K562 (cell line): ENCODE measurements around the gene SCN1B. TPM values are rescaled to one million over a fixed set of nuclear protein-coding genes. Genes with fewer than 3 reads are reported as not detected.

Source experiments
- ATAC-seq: fragments of 200-7000 bp; cut with Tn5 transposase; 3 replicates; pipeline ENCODE4 v1.9.1; 2020; ENCODE audit warnings: moderate library complexity
- BruUV-seq: library from RNA; stranded (reverse); fragments of 400-500 nt; replicated peaks from 2 replicates; lab custom pipeline; 2021; lab: Mats Ljungman, UMichigan
- CTCF ChIA-PET: fragments of 300-600 bp; formaldehyde crosslinking; extraction: SDS; loops from one replicate; lab custom pipeline; 2021; ENCODE audit warnings: low intra/inter-chr PET ratio; lab: Yijun Ruan, JAX
- POLR2A ChIA-PET: fragments of 300-600, 350-650 bp; sonication (Branson Sonifier 250); formaldehyde crosslinking; extraction: SDS; loops from one replicate; lab custom pipeline; 2021; ENCODE audit warnings: antibody characterized with exemption, inconsistent platforms; lab: Yijun Ruan, JAX
- DNase-seq, 4 experiments: peaks; one replicate each; pipeline versions ENCODE4 v3.0.0 to v3.0.0-alpha.2; 2011 to 2018; ENCODE audit warnings: low spot score in 3 of 4, mixed read lengths in 3 of 4; ENCODE audit errors: extremely low read depth in 1 of 4
- FAIRE-seq: peaks from 2 replicates; lab custom pipeline; 2011; peaks lifted over from hg19 to GRCh38; lab: Jason Lieb, UNC
- H2AFZ ChIP-seq: 2 replicates; pipeline ENCODE4 v1.6.0; 2011; ENCODE audit warnings: low read depth, low read length, control low read depth, inconsistent platforms
- H3K27ac ChIP-seq: fragments of 200-600 bp; 3 replicates; pipeline ENCODE4 v1.8.0; 2011; ENCODE audit warnings: low read depth, mild to moderate bottlenecking, control low read depth, inconsistent platforms, low read length, moderate library complexity, mixed read lengths; ENCODE audit errors: extremely low read depth
- H3K27me3 ChIP-seq, 2 experiments: fragments of 300-600 bp in 1 of 2; 2 replicates in 1 of 2; 3 replicates in 1 of 2; pipeline versions ENCODE4 v1.6.0 to v1.8.0; 2011; ENCODE audit warnings: inconsistent platforms in 2 of 2, low read length in 2 of 2, mild to moderate bottlenecking in 1 of 2, mixed read lengths in 1 of 2, moderate library complexity in 1 of 2; ENCODE audit not compliant: control insufficient read depth in 2 of 2, insufficient read depth in 2 of 2
- H3K36me3 ChIP-seq: fragments of 300-600 bp; 3 replicates; pipeline ENCODE4 v1.8.0; 2011; ENCODE audit warnings: mild to moderate bottlenecking, low read length, inconsistent platforms; ENCODE audit not compliant: control insufficient read depth, insufficient read depth
- H3K4me1 ChIP-seq, 2 experiments: fragments of 200-600 bp in 1 of 2; replicated peaks in 1 of 2; 2 replicates in 1 of 2; 3 replicates in 1 of 2; pipeline versions ENCODE4 v1.5.1 to v1.8.0; 2011; ENCODE audit warnings: inconsistent platforms in 2 of 2, low read length in 2 of 2, mild to moderate bottlenecking in 1 of 2, mixed read lengths in 1 of 2, moderate library complexity in 1 of 2; ENCODE audit not compliant: control insufficient read depth in 2 of 2, insufficient read depth in 2 of 2
- H3K4me2 ChIP-seq: 2 replicates; pipeline ENCODE4 v1.6.1; 2011; ENCODE audit warnings: low read length, control low read depth, inconsistent platforms, mixed read lengths; ENCODE audit not compliant: insufficient read depth
- H3K4me3 ChIP-seq: fragments of 200-600 bp; sonication (generic), shearing (Covaris generic); 2 replicates; pipeline ENCODE4 v1.5.1; 2016; ENCODE audit warnings: control low read depth, inconsistent platforms
- H3K79me2 ChIP-seq: fragments of 200-600 bp; 3 replicates; pipeline ENCODE4 v1.8.0; 2011; ENCODE audit warnings: low read length, inconsistent platforms; ENCODE audit not compliant: control insufficient read depth, insufficient read depth
- H3K9ac ChIP-seq, 2 experiments: 2 replicates each; pipeline versions ENCODE4 v1.6.0 to v1.6.1; 2011; ENCODE audit warnings: low read depth in 2 of 2, low read length in 2 of 2, control low read depth in 1 of 2, inconsistent platforms in 1 of 2, mild to moderate bottlenecking in 1 of 2, mixed read lengths in 1 of 2; ENCODE audit not compliant: insufficient read depth in 1 of 2
- H3K9me1 ChIP-seq: one replicate; pipeline ENCODE4 v1.6.0; 2011; ENCODE audit warnings: inconsistent platforms, mild to moderate bottlenecking, low read length, moderate library complexity; ENCODE audit not compliant: control insufficient read depth, insufficient read depth
- H3K9me3 ChIP-seq: replicated peaks from 2 replicates; pipeline ENCODE4 v1.5.1; 2011; ENCODE audit warnings: low read depth, low read length, inconsistent platforms; ENCODE audit not compliant: control insufficient read depth, insufficient read depth
- H4K20me1 ChIP-seq: replicated peaks from 2 replicates; pipeline ENCODE4 v1.6.1; 2011; ENCODE audit warnings: low read length, inconsistent platforms, mixed read lengths; ENCODE audit not compliant: control insufficient read depth, insufficient read depth
- FOXK1 ChIP-seq: sonication (generic); formaldehyde crosslinking; IDR thresholded peaks from 2 replicates; pipeline ENCODE4 v1.8.0; 2022; ENCODE audit warnings: missing genetic modification reagents, mild to moderate bottlenecking, borderline replicate concordance
- GTF3C2 ChIP-seq: IDR thresholded peaks from 3 replicates; pipeline ENCODE4 v1.6.1; 2011; ENCODE audit warnings: borderline replicate concordance, mild to moderate bottlenecking, moderate library complexity; ENCODE audit not compliant: insufficient read length; ENCODE audit errors: extremely low read depth
- NFIX ChIP-seq: fragments of 250-450 bp; sonication (Bioruptor Pico); IDR thresholded peaks from 2 replicates; pipeline ENCODE4 v1.4.0; 2020; ENCODE audit warnings: low read depth, mild to moderate bottlenecking, moderate library complexity
- PTRF ChIP-seq: fragments of 450-650 bp; IDR thresholded peaks from 2 replicates; pipeline ENCODE4 v1.6.1; 2016; ENCODE audit warnings: mild to moderate bottlenecking, missing genetic modification characterization, missing compliant biosample characterization
- STAG1 ChIP-seq: sonication (generic); formaldehyde crosslinking; IDR thresholded peaks from 2 replicates; pipeline ENCODE4 v1.5.0; 2020; ENCODE audit warnings: missing genetic modification reagents, borderline replicate concordance
- YY1 ChIP-seq, 3 experiments: IDR thresholded peaks; 2 replicates each; pipeline ENCODE4 v1.6.1; 2011; ENCODE audit warnings: low read length in 2 of 3, mild to moderate bottlenecking in 2 of 3, moderate library complexity in 2 of 3, borderline replicate concordance in 1 of 3, control low read depth in 1 of 3, low read depth in 1 of 3; ENCODE audit not compliant: insufficient read depth in 3 of 3, insufficient replicate concordance in 2 of 3, control insufficient read depth in 1 of 3, insufficient read length in 1 of 3; ENCODE audit errors: extremely low read depth in 1 of 3
- ZHX1 ChIP-seq: fragments of 150-350 bp; conservative IDR thresholded peaks from 2 replicates; pipeline ENCODE4 v1.6.1; 2014; ENCODE audit warnings: low read length
- ZKSCAN1 ChIP-seq: fragments of 150-350 bp; IDR thresholded peaks from 2 replicates; pipeline ENCODE4 v1.6.1; 2016; ENCODE audit warnings: low read depth, low read length
- ZKSCAN8 ChIP-seq: fragments of 200-800 bp; sonication (Bioruptor generic); IDR thresholded peaks from 2 replicates; pipeline ENCODE4 v1.6.1; 2016; ENCODE audit warnings: missing genetic modification characterization, missing compliant biosample characterization
- ZNF134 ChIP-seq: fragments of 250-450 bp; sonication (Bioruptor Pico); conservative IDR thresholded peaks from 2 replicates; pipeline ENCODE4 v1.4.0; 2020
- ZNF224 ChIP-seq: sonication (generic); formaldehyde crosslinking; IDR thresholded peaks from 2 replicates; pipeline ENCODE4 v1.8.0; 2022; ENCODE audit warnings: mild to moderate bottlenecking, missing genetic modification reagents
- ZNF79 ChIP-seq: fragments of 250-450 bp; sonication (Bioruptor Pico); IDR thresholded peaks from 2 replicates; pipeline ENCODE4 v1.4.0; 2020; ENCODE audit warnings: low read depth, mild to moderate bottlenecking, moderate library complexity
- ZNF830 ChIP-seq: fragments of 250-450 bp; sonication (Bioruptor Pico); IDR thresholded peaks from 2 replicates; pipeline ENCODE4 v1.5.0; 2021; ENCODE audit warnings: mild to moderate bottlenecking
- WGBS: fragments of 100-300 bp; shearing (Covaris generic); methylation state at CpG from one replicate; pipeline ENCODE4 v1.1.6; 2016; ENCODE audit warnings: low coverage, mixed read lengths; ENCODE audit not compliant: insufficient coverage; ENCODE audit errors: missing lambda C conversion rate; 5-methylcytosine and 5-hydroxymethylcytosine counted together
- in situ Hi-C: fragments of 300-500 bp; cut with MboI; formaldehyde crosslinking; loops from 4 replicates; pipeline ENCODE4 v1.15.0; 2018; ENCODE audit warnings: inconsistent platforms, mixed read lengths
- intact Hi-C: fragments of 100-400 bp; cut with micrococcal nuclease; formaldehyde crosslinking; loops from 2 replicates; pipeline ENCODE4 v1.14.2; 2022
- polyA plus RNA-seq, 8 experiments: library from polyadenylated mRNA; depleted of rRNA in 4 of 8; stranded (reverse) in 5 of 8; unstranded in 3 of 8; fragments of >200 nt; fragmentation: Nextera tagmentation in 2 of 8; fragmentation: Illumina TruSeq in 1 of 8; extraction: Ambion mirVana in 2 of 8; extraction: Trizol in 1 of 8; gene quantifications; 2 replicates each; pipeline versions ENCODE4 v1.2.1 to v1.2.3, GENCODE V29; 2011 to 2014; ENCODE audit warnings: inconsistent platforms in 1 of 8, missing spikeins in 1 of 8
- total RNA-seq, 7 experiments: library from RNA; depleted of rRNA in 6 of 7; stranded (reverse); fragments of >200 nt in 6 of 7; fragmentation: Illumina TruSeq in 2 of 7; extraction: Trizol in 2 of 7; gene quantifications; 2 replicates each; pipeline versions ENCODE4 v1.2.1 to v1.2.3, GENCODE V29; 2011 to 2021; ENCODE audit warnings: low replicate concordance in 1 of 7

SCN1B gene
- total and polyA plus RNA-seq, 9 of the 15 experiments (the other 6 are each of a cell fraction or from before 2014, with no cell fraction given), result 0.03 to 2.5 (median 0.91) TPM

DNA sequence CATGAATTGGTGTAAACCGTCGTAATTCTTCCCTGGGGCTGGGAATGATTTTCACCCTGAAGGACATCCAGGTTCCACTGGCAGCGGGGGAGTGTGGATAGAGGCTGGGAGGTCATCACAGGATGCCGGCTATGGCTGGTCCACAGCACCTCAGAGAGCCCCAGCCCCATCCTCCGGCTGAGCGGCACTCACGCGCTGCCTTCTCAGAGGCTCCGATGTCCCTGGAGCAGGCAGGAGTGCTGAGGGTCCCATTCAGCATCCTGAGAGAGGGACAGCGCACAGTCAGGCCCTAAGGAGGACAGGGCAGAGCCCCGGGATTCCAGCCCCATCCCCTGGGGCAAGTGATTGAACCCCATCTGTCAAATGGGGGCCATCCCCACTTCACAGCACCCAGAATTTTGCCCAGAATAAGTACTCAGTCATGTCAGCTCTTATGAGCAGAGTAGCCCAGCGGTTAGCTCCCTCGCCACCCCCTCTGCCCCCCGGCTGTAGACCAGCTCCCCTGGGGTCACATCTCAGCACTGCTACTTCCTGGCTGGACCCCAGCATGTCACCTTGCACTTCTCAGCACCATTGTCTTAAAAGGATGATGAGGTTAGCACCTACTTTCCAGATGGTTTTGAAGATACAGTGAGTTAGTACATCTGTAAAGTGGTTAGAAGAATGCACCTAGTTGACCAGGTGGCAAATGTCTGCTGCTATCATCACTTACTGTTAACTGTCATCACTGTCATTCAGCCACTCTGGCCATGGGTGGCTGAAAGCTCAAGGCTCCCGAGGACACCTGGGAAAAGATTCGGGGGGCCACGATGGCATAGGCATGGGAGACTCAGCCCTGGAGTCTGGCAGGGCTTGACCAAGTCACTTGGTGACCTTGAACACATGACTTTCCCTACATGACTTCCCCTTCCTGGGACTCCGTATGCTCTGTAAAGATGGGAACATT, 18.3 kb upstream of the SCN1B start:
- Histone ChIP-seq H3K4me1 (peaks cover 0 to 28% of the 10 kb centered on the region in 2 experiments; a peak in 2 of 5 replicates), H3K4me3 (no peak overlapping the region), H3K9me1 (peaks cover 4% of the 10 kb centered on the region), H3K9ac (peak overlapping the region in 1 of 2 experiments; percentile 40; a peak in 2 of 4 replicates), H3K9me3 (no peaks in the 10 kb centered on the region), H3K27ac (no peak overlapping the region), H3K79me2 (peaks cover 1% of the 10 kb centered on the region; the same call in 1 of the 3 replicates), H3K36me3 (peaks cover 78% of the 10 kb centered on the region), H2AFZ (no peak overlapping the region), H3K27me3 (no peaks in the 10 kb centered on the region), H4K20me1 (no peaks in the 10 kb centered on the region), H3K4me2 (no peak overlapping the region)
- 94% methylated on average over 16 of the region's 18 CpGs for WGBS
- DNase-seq, result no peak
- BruUV-seq, result no TSS peak
- POLR2A ChIA-PET, result interaction anchor here (0.8 to 1.2 kb wide), 4 partner anchors 13 to 121 kb away, joined by 3 to 5 read pairs (median 4); partner anchors contain the start of gene ZNF30
- CTCF ChIA-PET, result interaction anchor here (0.6 to 2.7 kb wide), 4 partner anchors 38 to 372 kb away, joined by 3 to 28 read pairs (median 3); partner anchors contain the start of gene ZNF181
- ATAC-seq, result no peak
- in situ Hi-C loops (loop anchor here (5.0 kb wide), 1 partner anchor 170 kb away; no protein-coding TSS in a partner anchor), intact Hi-C loops (loop anchor here (2.0 kb wide), 1 partner anchor 277 kb away; the partner anchor contains the start of gene ZNF181)
- FAIRE-seq, result peak; percentile 29
- no peak for TF ChIP-seq NFIX
- TF ChIP-seq FOXK1 (CRISPR knock-in tag), result no peak
- TF ChIP-seq YY1 (IDR thresholded peaks at IDR 0.05; ENCODE audit: borderline replicate concordance in 1 of 3, control insufficient read depth in 1 of 3, extremely low read depth in 1 of 3, insufficient read depth in 3 of 3, insufficient read length in 1 of 3, insufficient replicate concordance in 2 of 3, low read depth in 1 of 3, low read length in 2 of 3), result no peak
- no peak for TF ChIP-seq STAG1 (CRISPR knock-in tag)
- TF ChIP-seq ZNF830 (CRISPR knock-in tag), result no peak
- no peak for TF ChIP-seq ZNF224 (CRISPR knock-in tag)
- no peak for TF ChIP-seq PTRF (tag)
- TF ChIP-seq ZKSCAN8 (CRISPR knock-in tag), result no peak
- TF ChIP-seq ZHX1, result no peak
- TF ChIP-seq ZNF134, result no peak
- TF ChIP-seq GTF3C2, result no peak
- TF ChIP-seq ZNF79 (CRISPR knock-in tag), result no peak
- peak; percentile 64 for TF ChIP-seq ZKSCAN1
